GM08714 (cell line): ENCODE results near the gene GAB2.

ENCODE experiments used
- H3K4me3 ChIP-seq: fragments of 200-500 bp; sonication (Bioruptor generic); 2 replicates; pipeline ENCODE4 v1.5.1; 2014; ENCODE audit warnings: mild to moderate bottlenecking, low read length, inconsistent platforms
- ZNF274 ChIP-seq: IDR thresholded peaks from 2 replicates; pipeline ENCODE4 v1.6.1; 2012; ENCODE audit warnings: mild to moderate bottlenecking, low read depth, low read length

GAB2 gene

GRCh38 chr11:78319453-78319955 lies 98.1 kb downstream of the GAB2 start:
- no peak for TF ChIP-seq ZNF274
- no peak overlapping the region for H3K4me3 ChIP-seq

DNA sequence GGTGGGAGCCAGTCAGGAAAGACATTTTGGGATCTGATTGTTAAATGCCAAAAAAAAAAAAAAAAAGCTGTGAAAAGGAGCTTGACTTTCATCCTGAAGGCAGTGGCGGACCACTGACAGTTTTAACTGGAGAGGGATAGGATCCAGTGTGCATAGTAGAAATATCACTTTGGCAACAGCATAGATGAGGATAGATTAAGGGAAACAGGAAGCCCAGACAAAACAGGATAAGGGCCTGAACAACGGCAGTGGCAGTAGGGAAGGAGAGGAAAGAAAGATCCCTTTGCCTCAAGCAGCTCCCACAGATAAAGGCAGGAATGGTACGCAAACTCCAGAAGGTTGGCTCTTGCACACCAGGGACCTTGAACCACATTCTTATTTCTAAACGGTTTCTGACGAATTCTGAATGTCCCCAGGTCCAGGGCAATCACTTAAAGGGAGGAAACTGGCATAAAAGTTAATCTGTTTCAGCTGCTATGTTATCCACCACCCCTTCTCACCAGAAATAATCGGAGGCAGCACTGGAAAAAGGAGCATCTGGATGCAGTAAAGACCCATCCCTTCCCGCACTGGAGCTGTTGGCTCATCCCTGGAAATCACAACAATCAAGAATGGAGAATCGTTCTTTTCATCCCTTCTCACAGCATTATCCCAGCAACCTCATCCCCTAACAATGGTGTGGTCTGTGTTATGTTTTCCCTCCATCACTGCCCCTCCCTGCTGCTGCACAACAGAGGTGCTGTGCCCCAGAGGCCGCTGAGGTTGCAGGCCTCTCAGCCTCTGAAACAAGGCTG lies 99.1 kb downstream of the GAB2 start:
- no peak overlapping the region for H3K4me3 ChIP-seq
- no peak for TF ChIP-seq ZNF274

DNA sequence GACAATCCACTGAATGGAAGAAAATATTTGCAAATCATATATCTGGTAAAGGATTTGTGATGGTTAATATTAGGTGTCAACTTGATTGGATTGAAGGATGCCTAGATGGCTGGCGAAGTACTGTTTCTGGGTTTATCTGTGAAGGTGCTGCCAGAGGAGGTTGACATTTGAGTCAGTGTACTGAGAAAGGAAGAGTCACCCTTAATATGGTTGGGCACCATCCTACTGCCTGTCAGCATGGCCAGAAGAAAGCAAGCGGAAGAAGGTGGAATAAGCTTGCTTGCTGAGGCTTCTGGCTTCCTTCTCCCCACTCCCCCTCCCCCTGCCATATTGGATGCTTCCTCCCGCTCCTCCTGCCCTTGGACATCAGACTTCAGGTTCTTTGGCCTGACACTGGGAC lies 101.9 kb downstream of the GAB2 start:
- no peak overlapping the region for H3K4me3 ChIP-seq
- TF ChIP-seq ZNF274: no peak

DNA sequence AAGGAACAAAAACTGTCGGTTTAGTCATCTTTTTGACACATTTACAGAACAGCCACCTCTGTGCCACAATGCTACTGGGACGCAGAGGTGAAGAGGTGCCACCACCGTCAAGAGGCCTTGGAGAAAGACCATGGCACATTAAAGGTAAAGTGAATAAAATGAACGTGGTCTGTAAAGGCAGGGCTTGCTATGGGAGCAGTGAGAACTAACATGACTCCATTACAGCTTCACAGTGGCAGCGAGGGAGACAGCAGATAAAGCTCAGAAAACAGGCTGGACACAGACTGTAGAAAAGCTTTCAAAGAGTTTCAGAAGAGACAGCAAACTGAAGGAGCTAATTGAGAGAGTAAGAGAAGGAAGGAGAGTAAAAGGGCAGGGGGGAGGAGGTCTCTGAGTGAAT lies 102.9 kb downstream of the GAB2 start:
- no peak overlapping the region for H3K4me3 ChIP-seq
- TF ChIP-seq ZNF274: no peak

GRCh38 chr11:78313898-78314297 lies 103.7 kb downstream of the GAB2 start:
- no peak overlapping the region for H3K4me3 ChIP-seq
- TF ChIP-seq ZNF274: no peak

GRCh38 chr11:78313181-78313795 lies 104.3 kb downstream of the GAB2 start:
- TF ChIP-seq ZNF274: no peak

DNA sequence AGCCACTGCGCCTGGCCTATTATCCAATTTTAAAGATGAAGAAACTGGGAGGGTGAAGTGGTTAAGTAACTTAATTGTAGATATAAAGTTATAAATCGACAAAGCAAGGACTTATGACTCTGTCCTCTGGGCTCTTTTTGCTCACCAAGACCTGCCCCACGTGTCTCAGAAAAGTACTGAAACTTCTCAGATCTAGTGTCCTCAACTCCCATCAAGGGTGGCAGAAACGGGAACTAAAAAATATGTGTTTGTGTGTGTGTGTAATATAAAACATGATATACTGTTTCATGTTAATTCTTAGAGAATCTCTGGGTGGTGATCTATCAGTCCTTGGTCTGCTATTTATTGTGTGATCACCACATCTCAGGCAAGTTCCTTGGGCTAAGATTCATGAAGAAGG lies 104.9 kb downstream of the GAB2 start:
- TF ChIP-seq ZNF274: no peak
- H3K4me3 ChIP-seq: no peak overlapping the region

More at GRCh38 chr11:78313181-78313795, 104.3 kb downstream of the GAB2 start:
- H3K4me3 ChIP-seq: no peak overlapping the region

DNA sequence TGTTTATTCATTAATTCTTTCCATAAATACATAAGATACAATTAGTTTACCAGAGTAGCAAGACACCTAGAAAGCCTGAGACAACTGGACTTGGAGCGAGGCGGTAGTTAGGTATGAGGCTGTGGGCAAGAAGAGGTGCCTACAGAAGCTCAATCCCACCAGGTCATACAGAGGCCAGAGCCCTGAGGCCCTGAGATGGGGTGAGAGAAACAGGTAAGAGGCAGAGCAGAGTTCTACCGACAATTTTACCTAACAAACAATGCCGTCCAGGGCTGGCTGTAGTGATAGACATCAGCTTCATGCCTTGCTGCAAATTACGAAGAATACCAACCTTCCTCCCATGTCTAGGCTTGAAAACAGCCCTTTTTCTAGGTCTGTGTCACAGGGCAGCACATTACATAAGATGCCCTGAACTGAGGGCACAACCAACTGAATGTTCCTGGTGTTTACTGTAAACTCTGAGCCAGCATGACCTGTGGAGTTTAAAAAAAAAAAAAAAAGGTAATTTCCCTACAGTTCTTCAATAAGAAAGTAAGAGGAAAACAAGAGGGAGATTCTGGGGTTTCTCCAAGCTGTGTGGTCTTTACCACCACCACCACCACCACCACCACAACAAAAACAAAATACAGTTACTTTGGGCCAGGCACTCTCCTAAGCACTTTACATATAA lies 105.8 kb downstream of the GAB2 start:
- TF ChIP-seq ZNF274: no peak
- no peak overlapping the region; the same call in 1 of the 2 replicates for H3K4me3 ChIP-seq

DNA sequence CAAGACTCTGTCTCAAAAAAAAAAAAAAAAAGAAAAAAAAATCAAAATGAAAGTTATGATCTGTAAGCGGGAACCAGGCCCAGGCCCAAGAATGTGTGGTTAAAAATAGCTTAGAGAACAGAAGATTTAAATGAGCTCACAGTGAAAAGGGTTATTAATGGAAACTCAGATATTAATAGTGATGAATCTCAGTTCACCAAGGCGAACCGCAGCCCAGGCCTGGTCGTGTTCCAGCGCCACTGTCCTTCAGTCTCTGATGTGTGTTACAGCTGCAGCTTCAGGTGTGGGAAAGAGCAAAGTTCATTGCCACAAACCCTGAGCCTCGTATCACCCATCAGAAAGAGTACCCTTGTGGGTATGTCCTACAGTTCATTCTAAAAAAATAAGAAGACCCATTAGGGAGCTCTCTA lies 107.1 kb downstream of the GAB2 start:
- TF ChIP-seq ZNF274: no peak
- H3K4me3 ChIP-seq: no peak overlapping the region

GRCh38 chr11:78304201-78304600 lies 113.4 kb downstream of the GAB2 start:
- no peak overlapping the region for H3K4me3 ChIP-seq
- TF ChIP-seq ZNF274: no peak

GRCh38 chr11:78300108-78300839 lies 117.3 kb downstream of the GAB2 start:
- H3K4me3 ChIP-seq: no peak overlapping the region
- TF ChIP-seq ZNF274: no peak

- no peak overlapping the region for H3K4me3 ChIP-seq
- TF ChIP-seq ZNF274: no peak
Measured at GRCh38 chr11:78299000-78299710, 118.5 kb downstream of the GAB2 start.

- TF ChIP-seq ZNF274: no peak
Measured at GRCh38 chr11:78298291-78298771, 119.3 kb downstream of the GAB2 start.

More at GRCh38 chr11:78298291-78298771, 119.3 kb downstream of the GAB2 start:
- H3K4me3 ChIP-seq: no peak overlapping the region
